ENCODE data around the gene TMEM221.
A peak's percentile ranks its signal among the peaks of the same experiment; 100 is the strongest.

- TF ChIP-seq CTCF (IDR thresholded peaks at IDR 0.05 in 8 of 11, conservative IDR thresholded peaks at IDR 0.05 in 3 of 11) = no peak
- peak in 1 of 3 donors; percentile 15 for TF ChIP-seq POLR2AphosphoS5 (IDR thresholded peaks at IDR 0.05)
- no peak for TF ChIP-seq POLR2A (IDR thresholded peaks at IDR 0.05)
Observed at GRCh38 chr19:17486545-17487240, 38.2 kb upstream of the TMEM221 start.

Data from spleen (tissue), 7 donors.